GM10266 (cell line): ENCODE results near the gene CCDC171.

Experiments
- DNase-seq: peaks from one replicate; pipeline ENCODE4 v3.0.0; 2012; ENCODE audit errors: extremely low spot score
- CTCF ChIP-seq: IDR thresholded peaks from 2 replicates; pipeline ENCODE4 v1.5.1; 2012; ENCODE audit warnings: mild to moderate bottlenecking, low read depth; ENCODE audit not compliant: control insufficient read depth, insufficient read depth; ENCODE audit errors: missing control alignments

The CCDC171 gene

GRCh38 chr9:16022228-16022627, 469.4 kb downstream of the CCDC171 start:
- no peak for TF ChIP-seq CTCF
- DNase-seq = no peak

- no peak for DNase-seq
- no peak for TF ChIP-seq CTCF
Observed at GRCh38 chr9:16023446-16023845, 470.6 kb downstream of the CCDC171 start.
